ENCODE results near the gene PPM1F.

PPM1F gene

GRCh38 chr22:21960200-21961126 lies 7.8 kb upstream of the PPM1F start:
- DNase-seq (ENCODE audit: low spot score) = no peak

GRCh38 chr22:21959274-21960074 lies 6.8 kb upstream of the PPM1F start:
- no peak for DNase-seq (ENCODE audit: low spot score)

GRCh38 chr22:21958360-21959273 lies 6.0 kb upstream of the PPM1F start:
- no peak for DNase-seq (ENCODE audit: low spot score)

GRCh38 chr22:21951931-21952465 lies 650 bp downstream of the PPM1F start:
- DNase-seq (ENCODE audit: low spot score) = no peak

GRCh38 chr22:21951062-21951461 lies 1.6 kb downstream of the PPM1F start:
- no peak for DNase-seq (ENCODE audit: low spot score)

GRCh38 chr22:21949948-21950347 lies 2.7 kb downstream of the PPM1F start:
- no peak for DNase-seq (ENCODE audit: low spot score)

- DNase-seq (ENCODE audit: low spot score) = no peak
Measured at GRCh38 chr22:21949569-21949918, 3.1 kb downstream of the PPM1F start.

- DNase-seq (ENCODE audit: low spot score) = no peak
Measured at GRCh38 chr22:21948824-21949568, 3.7 kb downstream of the PPM1F start.

GRCh38 chr22:21948390-21948789 lies 4.3 kb downstream of the PPM1F start:
- DNase-seq (ENCODE audit: low spot score) = no peak

GRCh38 chr22:21947040-21948014 lies 5.3 kb downstream of the PPM1F start:
- DNase-seq (ENCODE audit: low spot score) = no peak

GRCh38 chr22:21946262-21946925 lies 6.3 kb downstream of the PPM1F start:
- DNase-seq (ENCODE audit: low spot score) = no peak

GRCh38 chr22:21945453-21946261 lies 7.0 kb downstream of the PPM1F start:
- DNase-seq (ENCODE audit: low spot score) = no peak

- DNase-seq (ENCODE audit: low spot score) = no peak
Measured at GRCh38 chr22:21944871-21945270, 7.8 kb downstream of the PPM1F start.

- DNase-seq (ENCODE audit: low spot score) = no peak
Measured at GRCh38 chr22:21943571-21944448, 8.8 kb downstream of the PPM1F start.

GRCh38 chr22:21942407-21943343 lies 10.0 kb downstream of the PPM1F start:
- no peak for DNase-seq (ENCODE audit: low spot score)

- no peak for DNase-seq (ENCODE audit: low spot score)
Measured at GRCh38 chr22:21941921-21942320, 10.7 kb downstream of the PPM1F start.

Measured in germinal center (tissue), 1 donor.